ENCODE results near the gene TBC1D8. TPM values are rescaled to one million over a fixed set of nuclear protein-coding genes. Genes with fewer than 3 reads are reported as not detected.

The TBC1D8 gene
- total and polyA plus RNA-seq, 2 of the 13 experiments (the other 11 are each of a cell fraction or from before 2014, with no cell fraction given), result 45.1 to 95.4 TPM

DNA sequence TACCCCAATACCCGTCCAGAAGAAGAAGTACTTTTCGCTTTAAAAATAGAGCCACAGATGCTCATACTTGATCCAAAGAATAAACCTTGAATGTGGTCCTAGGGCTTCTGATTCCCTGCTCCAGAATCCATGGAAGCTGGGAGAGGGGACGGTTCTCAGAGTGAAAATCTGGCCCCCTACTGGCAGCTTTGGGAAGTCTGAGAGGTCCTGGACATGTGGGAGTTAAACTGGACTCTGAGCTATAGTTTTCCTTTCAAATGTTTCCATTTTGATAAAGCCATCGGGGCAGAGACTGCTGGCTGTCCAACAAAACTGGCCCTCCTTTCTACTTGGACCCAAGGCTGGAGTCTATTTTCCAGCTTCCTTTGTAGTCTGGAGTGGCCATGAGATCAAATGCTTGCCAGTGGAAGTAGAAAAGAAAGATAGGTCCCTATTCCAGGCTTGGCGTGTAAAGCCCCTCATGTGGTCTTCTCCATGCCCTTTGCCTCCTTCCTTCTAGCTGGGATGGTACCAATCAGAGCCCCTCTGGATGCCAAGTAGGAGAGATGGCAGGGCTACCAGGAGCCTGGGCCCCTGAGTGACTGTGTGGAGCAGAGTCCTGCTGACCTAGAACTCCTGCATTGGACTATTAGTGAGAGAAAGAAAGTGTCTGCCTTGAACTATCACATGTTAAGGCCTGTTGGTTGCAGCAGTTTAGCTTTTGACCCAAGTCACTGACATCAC is 37.7 kb upstream of the TBC1D8 start (continued):
- TF ChIP-seq ZNF343 (CRISPR knock-in tag; IDR thresholded peaks at IDR 0.05) (no peak), PHF5A (CRISPR knock-in tag; IDR thresholded peaks at IDR 0.05; ENCODE audit: low read depth, unreplicated experiment) (no peak), SP5 (CRISPR knock-in tag; IDR thresholded peaks at IDR 0.05; ENCODE audit: borderline replicate concordance, low read depth) (no peak), ZNF30 (CRISPR knock-in tag; IDR thresholded peaks at IDR 0.05) (0 out of 2 replicates have a peak, but pooled peaks have one; percentile 33), AHR (CRISPR knock-in tag; IDR thresholded peaks at IDR 0.05) (no peak), PRMT3 (CRISPR knock-in tag; IDR thresholded peaks at IDR 0.05; ENCODE audit: borderline replicate concordance, low read depth) (no peak), ZNF768 (CRISPR knock-in tag; IDR thresholded peaks at IDR 0.05) (no peak), NAIF1 (CRISPR knock-in tag; IDR thresholded peaks at IDR 0.05; ENCODE audit: borderline replicate concordance) (no peak), FOSL1 (CRISPR knock-in tag; IDR thresholded peaks at IDR 0.05; ENCODE audit: borderline replicate concordance) (no peak), EED (CRISPR knock-in tag; IDR thresholded peaks at IDR 0.05) (no peak), ZNF382 (CRISPR knock-in tag; IDR thresholded peaks at IDR 0.05; ENCODE audit: borderline replicate concordance) (no peak), CC2D1A (CRISPR knock-in tag; IDR thresholded peaks at IDR 0.05) (0 out of 2 replicates have a peak, but pooled peaks have one; percentile 23), MAFG (CRISPR knock-in tag; IDR thresholded peaks at IDR 0.05) (no peak), ATM (IDR thresholded peaks at IDR 0.05; ENCODE audit: borderline replicate concordance) (no peak), KDM1A (CRISPR knock-in tag; IDR thresholded peaks at IDR 0.05) (no peak), SMARCC2 (IDR thresholded peaks at IDR 0.05) (no peak), ZSCAN31 (CRISPR knock-in tag; IDR thresholded peaks at IDR 0.05; ENCODE audit: low read depth) (no peak), ZSCAN30 (CRISPR knock-in tag; IDR thresholded peaks at IDR 0.05) (no peak), PCBP1 (IDR thresholded peaks at IDR 0.05; ENCODE audit: borderline replicate concordance, low read depth, low read length) (no peak), RAD51 (IDR thresholded peaks at IDR 0.05; ENCODE audit: borderline replicate concordance) (no peak)
- TF ChIP-seq, protein P1, sequence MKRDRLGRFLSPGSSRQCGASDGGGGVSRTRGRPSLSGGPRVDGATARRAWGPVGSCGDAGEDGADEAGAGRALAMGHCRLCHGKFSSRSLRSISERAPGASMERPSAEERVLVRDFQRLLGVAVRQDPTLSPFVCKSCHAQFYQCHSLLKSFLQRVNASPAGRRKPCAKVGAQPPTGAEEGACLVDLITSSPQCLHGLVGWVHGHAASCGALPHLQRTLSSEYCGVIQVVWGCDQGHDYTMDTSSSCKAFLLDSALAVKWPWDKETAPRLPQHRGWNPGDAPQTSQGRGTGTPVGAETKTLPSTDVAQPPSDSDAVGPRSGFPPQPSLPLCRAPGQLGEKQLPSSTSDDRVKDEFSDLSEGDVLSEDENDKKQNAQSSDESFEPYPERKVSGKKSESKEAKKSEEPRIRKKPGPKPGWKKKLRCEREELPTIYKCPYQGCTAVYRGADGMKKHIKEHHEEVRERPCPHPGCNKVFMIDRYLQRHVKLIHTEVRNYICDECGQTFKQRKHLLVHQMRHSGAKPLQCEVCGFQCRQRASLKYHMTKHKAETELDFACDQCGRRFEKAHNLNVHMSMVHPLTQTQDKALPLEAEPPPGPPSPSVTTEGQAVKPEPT (CRISPR knock-in tag; IDR thresholded peaks at IDR 0.05; ENCODE audit: low read depth), result 0 out of 2 replicates have a peak, but pooled peaks have one; percentile 44
- TF ChIP-seq, protein P2, sequence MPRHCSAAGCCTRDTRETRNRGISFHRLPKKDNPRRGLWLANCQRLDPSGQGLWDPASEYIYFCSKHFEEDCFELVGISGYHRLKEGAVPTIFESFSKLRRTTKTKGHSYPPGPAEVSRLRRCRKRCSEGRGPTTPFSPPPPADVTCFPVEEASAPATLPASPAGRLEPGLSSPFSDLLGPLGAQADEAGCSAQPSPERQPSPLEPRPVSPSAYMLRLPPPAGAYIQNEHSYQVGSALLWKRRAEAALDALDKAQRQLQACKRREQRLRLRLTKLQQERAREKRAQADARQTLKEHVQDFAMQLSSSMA (CRISPR knock-in tag; IDR thresholded peaks at IDR 0.05), result no peak

All from HepG2 (cell line).